SIG-M5 treated with dmso at 0.1 percent for 504 hours (cell line): ENCODE results near the gene POLRMT.

Source experiments
- DNase-seq: peaks from one replicate; lab custom pipeline; 2025; ENCODE audit not compliant: unreplicated experiment; lab: John Stamatoyannopoulos, UW

POLRMT gene

GRCh38 chr19:663682-664117 is 30.4 kb upstream of the POLRMT start:
- DNase-seq: no peak

GRCh38 chr19:662962-663681 is 29.8 kb upstream of the POLRMT start, which contains the start of gene RNF126:
Gene RNF126 (minus strand): TSS chr19:663214. CDS start chr19:663121, 93 bp downstream.
- DNase-seq: peak; percentile 80

- DNase-seq: peak; percentile 39
These were observed 29.0 kb upstream of the POLRMT start for GRCh38 chr19:662207-662961.

GRCh38 chr19:661427-662196 is 28.3 kb upstream of the POLRMT start:
- peak; percentile 65 for DNase-seq

- DNase-seq: no peak
These were observed 27.6 kb upstream of the POLRMT start for GRCh38 chr19:660793-661426.

- DNase-seq: no peak
These were observed 25.8 kb upstream of the POLRMT start for GRCh38 chr19:658916-659839.

GRCh38 chr19:658059-658839 is 24.9 kb upstream of the POLRMT start:
- no peak for DNase-seq

- DNase-seq: no peak
These were observed 24.3 kb upstream of the POLRMT start for GRCh38 chr19:657611-658010.

- no peak for DNase-seq
These were observed 23.6 kb upstream of the POLRMT start for GRCh38 chr19:656751-657559.

- no peak for DNase-seq
These were observed 22.4 kb upstream of the POLRMT start for GRCh38 chr19:655691-656090.

GRCh38 chr19:653425-653824 is 20.1 kb upstream of the POLRMT start:
- no peak for DNase-seq

- DNase-seq: no peak
These were observed 19.4 kb upstream of the POLRMT start for GRCh38 chr19:652467-653389.

- DNase-seq: no peak
These were observed 18.7 kb upstream of the POLRMT start for GRCh38 chr19:651991-652390.

GRCh38 chr19:651114-651818 is 17.9 kb upstream of the POLRMT start:
- no peak for DNase-seq

GRCh38 chr19:650121-650520 is 16.8 kb upstream of the POLRMT start:
- DNase-seq: no peak

GRCh38 chr19:648904-649801 is 15.8 kb upstream of the POLRMT start:
- no peak for DNase-seq
